HepG2 (cell line): ENCODE measurements around the gene SMARCB1. TPM values are rescaled to one million over a fixed set of nuclear protein-coding genes. Genes with fewer than 3 reads are reported as not detected.

ENCODE experiments used
- CC2D1A ChIP-seq: sonication (generic); formaldehyde crosslinking; IDR thresholded peaks from 2 replicates; pipeline ENCODE4 v1.8.1; 2023; ENCODE audit warnings: mild to moderate bottlenecking, missing genetic modification reagents
- CCDC6 ChIP-seq: sonication (generic); formaldehyde crosslinking; IDR thresholded peaks from 2 replicates; pipeline ENCODE4 v1.8.1; 2022; ENCODE audit warnings: mild to moderate bottlenecking, missing genetic modification reagents, moderate library complexity
- DMAP1 ChIP-seq: IDR thresholded peaks from 2 replicates; pipeline ENCODE4 v1.6.1; 2016
- KDM5B ChIP-seq: sonication (generic); formaldehyde crosslinking; IDR thresholded peaks from 2 replicates; pipeline ENCODE4 v1.4.0; 2020; ENCODE audit warnings: missing genetic modification reagents, mild to moderate bottlenecking, borderline replicate concordance
- PRDM15 ChIP-seq: sonication (generic); formaldehyde crosslinking; IDR thresholded peaks from 2 replicates; pipeline ENCODE4 v1.4.0; 2020; ENCODE audit warnings: missing genetic modification reagents
- SRY ChIP-seq: sonication (generic); formaldehyde crosslinking; IDR thresholded peaks from 2 replicates; pipeline ENCODE4 v1.8.0; 2022; ENCODE audit warnings: mild to moderate bottlenecking, missing genetic modification reagents
- ZBTB1 ChIP-seq: sonication (generic); formaldehyde crosslinking; IDR thresholded peaks from 2 replicates; pipeline ENCODE4 v1.4.0; 2020; ENCODE audit warnings: missing genetic modification reagents, borderline replicate concordance
- ZBTB10 ChIP-seq: sonication (generic); formaldehyde crosslinking; IDR thresholded peaks from 2 replicates; pipeline ENCODE4 v1.4.0; 2020; ENCODE audit warnings: missing genetic modification reagents, borderline replicate concordance
- ZNF143 ChIP-seq: sonication (generic); formaldehyde crosslinking; IDR thresholded peaks from 2 replicates; pipeline ENCODE4 v1.4.0; 2020; ENCODE audit warnings: missing genetic modification reagents
- ZNF234 ChIP-seq: sonication (generic); formaldehyde crosslinking; conservative IDR thresholded peaks from 2 replicates; pipeline ENCODE4 v1.5.1; 2020; ENCODE audit warnings: mild to moderate bottlenecking, missing genetic modification reagents
- ZNF34 ChIP-seq: sonication (generic); formaldehyde crosslinking; IDR thresholded peaks from 2 replicates; pipeline ENCODE4 v1.4.0; 2020; ENCODE audit warnings: mild to moderate bottlenecking, missing genetic modification reagents, borderline replicate concordance
- ZNF558 ChIP-seq: sonication (generic); formaldehyde crosslinking; IDR thresholded peaks from 2 replicates; pipeline ENCODE4 v1.9.0; 2022; ENCODE audit warnings: mild to moderate bottlenecking, missing genetic modification reagents, borderline replicate concordance
- ZNF569 ChIP-seq: sonication (generic); formaldehyde crosslinking; IDR thresholded peaks from 2 replicates; pipeline ENCODE4 v1.5.0; 2020; ENCODE audit warnings: mild to moderate bottlenecking, missing genetic modification reagents, moderate library complexity, borderline replicate concordance
- ZNF607 ChIP-seq: sonication (generic); formaldehyde crosslinking; IDR thresholded peaks from 2 replicates; pipeline ENCODE4 v1.5.1; 2020; ENCODE audit warnings: missing genetic modification reagents, mild to moderate bottlenecking, borderline replicate concordance
- ZXDC ChIP-seq: sonication (generic); formaldehyde crosslinking; IDR thresholded peaks from 2 replicates; pipeline ENCODE4 v1.5.0; 2020; ENCODE audit warnings: mild to moderate bottlenecking, missing genetic modification reagents
- polyA plus RNA-seq, 8 experiments: library from polyadenylated mRNA; depleted of rRNA in 3 of 8; stranded (reverse) in 7 of 8; unstranded in 1 of 8; fragments of >200 nt; fragmentation: Illumina TruSeq in 4 of 8; extraction: Trizol in 4 of 8; gene quantifications; 2 replicates each; pipeline versions ENCODE4 v1.2.1 to v1.2.3, GENCODE V29; 2011 to 2016; ENCODE audit warnings: low read depth in 4 of 8, missing spikeins in 1 of 8, mixed read lengths in 1 of 8; ENCODE audit not compliant: insufficient read depth in 1 of 8
- total RNA-seq, 5 experiments: library from RNA; depleted of rRNA; stranded (reverse); fragments of >200 nt; fragmentation: Illumina TruSeq; extraction: Trizol; gene quantifications; 2 replicates each; pipeline ENCODE4 v1.2.3, GENCODE V29; 2016; ENCODE audit warnings: low read depth in 1 of 5
- TF ChIP-seq, protein P1 (sequence below): IDR thresholded peaks from 2 replicates; pipeline ENCODE4 v1.6.1; 2012; ENCODE audit warnings: low read length, improper control_type of control experiment

Gene SMARCB1
- total and polyA plus RNA-seq, 2 of the 13 experiments (the other 11 are each of a cell fraction or from before 2014, with no cell fraction given): 74.0 to 166 TPM

DNA sequence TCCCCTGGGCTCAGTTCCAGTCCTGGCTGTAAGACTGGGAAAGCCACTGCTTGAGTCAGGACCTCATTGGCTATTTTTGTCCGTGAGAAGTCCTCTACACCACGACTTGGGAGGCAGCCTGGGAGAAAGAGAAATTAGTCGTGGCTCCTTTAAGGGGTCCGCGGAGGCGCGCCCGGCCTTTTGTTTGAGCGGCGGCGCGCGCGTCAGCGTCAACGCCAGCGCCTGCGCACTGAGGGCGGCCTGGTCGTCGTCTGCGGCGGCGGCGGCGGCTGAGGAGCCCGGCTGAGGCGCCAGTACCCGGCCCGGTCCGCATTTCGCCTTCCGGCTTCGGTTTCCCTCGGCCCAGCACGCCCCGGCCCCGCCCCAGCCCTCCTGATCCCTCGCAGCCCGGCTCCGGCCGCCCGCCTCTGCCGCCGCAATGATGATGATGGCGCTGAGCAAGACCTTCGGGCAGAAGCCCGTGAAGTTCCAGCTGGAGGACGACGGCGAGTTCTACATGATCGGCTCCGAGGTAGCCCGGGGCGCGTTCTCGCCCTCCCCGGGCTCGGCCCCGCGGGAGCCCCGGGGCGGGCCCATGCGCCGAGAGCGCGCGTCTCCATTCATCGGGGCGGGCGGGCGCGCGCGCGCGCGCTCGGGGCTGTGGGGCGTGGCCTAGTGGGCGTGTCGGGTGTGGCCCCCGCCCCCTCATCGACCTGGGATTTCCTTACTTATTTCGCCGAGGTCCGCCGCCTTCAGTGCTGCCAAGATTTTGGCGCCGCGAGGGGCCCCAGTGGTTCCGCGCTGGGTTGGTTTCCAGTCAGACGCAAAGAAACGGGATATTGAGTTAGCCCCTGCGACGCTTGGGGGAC, at the start of gene SMARCB1 (continued):
- TF ChIP-seq CC2D1A (CRISPR knock-in tag) (no peak), DMAP1 (peak; percentile 33; the same call in 1 of the 2 replicates), SRY (CRISPR knock-in tag) (peak; percentile 52; the same call in 1 of the 2 replicates), ZXDC (no peak), ZNF607 (CRISPR knock-in tag) (peak; percentile 87; the same call in 1 of the 2 replicates), PRDM15 (CRISPR knock-in tag) (no peak), ZNF234 (CRISPR knock-in tag) (no peak), ZNF143 (no peak), CCDC6 (CRISPR knock-in tag) (peak; percentile 78; the same call in 1 of the 2 replicates), ZBTB10 (CRISPR knock-in tag) (no peak), ZBTB1 (CRISPR knock-in tag) (no peak), ZNF569 (no peak), KDM5B (peak; percentile 95), ZNF558 (CRISPR knock-in tag) (no peak), ZNF34 (CRISPR knock-in tag) (no peak)
- TF ChIP-seq, protein P1, sequence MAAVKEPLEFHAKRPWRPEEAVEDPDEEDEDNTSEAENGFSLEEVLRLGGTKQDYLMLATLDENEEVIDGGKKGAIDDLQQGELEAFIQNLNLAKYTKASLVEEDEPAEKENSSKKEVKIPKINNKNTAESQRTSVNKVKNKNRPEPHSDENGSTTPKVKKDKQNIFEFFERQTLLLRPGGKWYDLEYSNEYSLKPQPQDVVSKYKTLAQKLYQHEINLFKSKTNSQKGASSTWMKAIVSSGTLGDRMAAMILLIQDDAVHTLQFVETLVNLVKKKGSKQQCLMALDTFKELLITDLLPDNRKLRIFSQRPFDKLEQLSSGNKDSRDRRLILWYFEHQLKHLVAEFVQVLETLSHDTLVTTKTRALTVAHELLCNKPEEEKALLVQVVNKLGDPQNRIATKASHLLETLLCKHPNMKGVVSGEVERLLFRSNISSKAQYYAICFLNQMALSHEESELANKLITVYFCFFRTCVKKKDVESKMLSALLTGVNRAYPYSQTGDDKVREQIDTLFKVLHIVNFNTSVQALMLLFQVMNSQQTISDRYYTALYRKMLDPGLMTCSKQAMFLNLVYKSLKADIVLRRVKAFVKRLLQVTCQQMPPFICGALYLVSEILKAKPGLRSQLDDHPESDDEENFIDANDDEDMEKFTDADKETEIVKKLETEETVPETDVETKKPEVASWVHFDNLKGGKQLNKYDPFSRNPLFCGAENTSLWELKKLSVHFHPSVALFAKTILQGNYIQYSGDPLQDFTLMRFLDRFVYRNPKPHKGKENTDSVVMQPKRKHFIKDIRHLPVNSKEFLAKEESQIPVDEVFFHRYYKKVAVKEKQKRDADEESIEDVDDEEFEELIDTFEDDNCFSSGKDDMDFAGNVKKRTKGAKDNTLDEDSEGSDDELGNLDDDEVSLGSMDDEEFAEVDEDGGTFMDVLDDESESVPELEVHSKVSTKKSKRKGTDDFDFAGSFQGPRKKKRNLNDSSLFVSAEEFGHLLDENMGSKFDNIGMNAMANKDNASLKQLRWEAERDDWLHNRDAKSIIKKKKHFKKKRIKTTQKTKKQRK: no peak
